Large intestine (tissue), 3 donors: Measurements from ENCODE around the gene CHST7. TPM values are rescaled to one million over a fixed set of nuclear protein-coding genes. Genes with fewer than 3 reads are reported as not detected.

Experiments
- DNase-seq, 2 donors: peaks; one replicate each; pipeline versions ENCODE4 v3.0.0 to v3.0.0-alpha.2; 2013
- H3K27ac ChIP-seq: one replicate; pipeline ENCODE4 v1.5.1; 2013; ENCODE audit warnings: low read length
- H3K27me3 ChIP-seq: 2 replicates; pipeline ENCODE4 v1.6.1; 2013; ENCODE audit warnings: low read length; ENCODE audit not compliant: control insufficient read depth, insufficient read depth
- H3K36me3 ChIP-seq: 2 replicates; pipeline ENCODE4 v1.6.1; 2013; ENCODE audit warnings: low read length; ENCODE audit not compliant: control insufficient read depth, insufficient read depth
- H3K4me1 ChIP-seq: one replicate; pipeline ENCODE4 v1.6.1; 2013; ENCODE audit warnings: low read length; ENCODE audit not compliant: control insufficient read depth, insufficient read depth
- H3K4me3 ChIP-seq: one replicate; pipeline ENCODE4 v1.5.1; 2013; ENCODE audit warnings: low read length
- H3K9me3 ChIP-seq: one replicate; pipeline ENCODE4 v1.6.1; 2013; ENCODE audit warnings: mild to moderate bottlenecking, low read depth, low read length, moderate library complexity; ENCODE audit not compliant: control insufficient read depth
- WGBS: methylation state at CpG from one replicate; pipeline ENCODE4 v1.1.5; 2013; ENCODE audit warnings: low lambda C conversion rate; ENCODE audit not compliant: insufficient coverage; 5-methylcytosine and 5-hydroxymethylcytosine counted together
- polyA plus RNA-seq: library from polyadenylated mRNA; unstranded; fragments of 120-200 nt; gene quantifications from one replicate; pipeline ENCODE4 v1.2.1, GENCODE V29; 2013

Gene CHST7
- polyA plus RNA-seq, 1 donor, result 1.1 TPM

DNA sequence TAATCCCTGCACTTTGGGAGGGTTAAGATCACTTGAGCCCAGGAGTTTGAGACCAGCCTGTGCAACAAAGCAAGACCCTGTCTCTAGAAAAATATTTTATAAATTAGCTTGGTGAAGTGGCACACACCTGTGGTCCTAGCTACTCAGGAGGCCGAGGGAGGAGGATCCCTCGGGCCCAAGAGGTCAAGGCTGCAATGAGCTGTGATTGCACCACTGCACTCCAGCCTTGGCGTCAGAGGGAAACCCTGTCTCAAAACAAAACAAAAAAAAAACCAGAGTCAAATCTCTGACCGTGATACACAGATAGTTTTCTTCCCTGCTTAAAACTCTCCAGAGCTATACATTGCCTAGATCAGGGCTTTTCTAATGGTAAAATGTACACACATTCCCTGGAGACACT, 53.5 kb downstream of the CHST7 start:
- Histone ChIP-seq H3K4me3 (no peak overlapping the region), H3K9me3 (no peaks in the 10 kb centered on the region), H3K36me3 (no peaks in the 10 kb centered on the region), H3K4me1 (no peaks in the 10 kb centered on the region), H3K27ac (no peak overlapping the region), H3K27me3 (no peaks in the 10 kb centered on the region)
- no CpG with 5 or more reads among the region's 4 CpGs for WGBS
- DNase-seq, result no peak

DNA sequence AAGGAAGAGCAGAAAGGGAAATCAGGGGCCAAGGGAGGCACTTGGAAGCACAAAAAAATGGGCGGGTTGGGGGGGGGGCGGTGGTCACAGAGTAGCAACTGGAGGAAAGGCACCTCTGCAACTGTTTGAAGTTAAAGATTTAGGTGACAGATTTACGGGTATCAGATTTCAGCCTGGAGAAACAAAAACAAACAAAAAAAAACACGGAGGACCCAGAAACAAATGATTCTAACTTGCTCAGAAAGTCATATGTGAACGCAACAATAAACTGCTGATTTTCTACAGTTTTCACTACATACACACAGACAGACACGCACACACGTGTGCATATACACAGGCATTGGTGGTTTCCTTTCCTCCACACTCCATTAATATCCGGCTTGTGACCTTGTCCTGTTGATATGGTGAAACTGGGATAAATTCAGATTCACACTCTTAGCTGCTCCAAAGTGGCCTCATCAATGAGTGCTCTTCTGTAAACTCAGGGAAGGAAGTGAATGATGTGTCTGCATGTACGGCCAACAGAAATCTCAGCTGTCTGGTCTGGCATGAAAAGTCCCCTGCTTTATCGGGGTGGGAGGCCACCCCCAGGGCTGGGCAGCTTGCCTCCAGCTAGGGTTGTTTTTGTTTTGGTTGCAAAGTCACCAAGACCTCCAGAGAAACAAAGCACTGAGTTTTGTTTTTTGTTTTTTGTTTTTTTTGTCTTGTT, 54.3 kb downstream of the CHST7 start:
- DNase-seq, result no peak
- Histone ChIP-seq H3K4me1 (no peaks in the 10 kb centered on the region), H3K27ac (no peak overlapping the region), H3K27me3 (no peaks in the 10 kb centered on the region), H3K36me3 (no peaks in the 10 kb centered on the region), H3K9me3 (no peaks in the 10 kb centered on the region), H3K4me3 (no peak overlapping the region)
- 86% methylated on average over 1 of the region's 10 CpGs for WGBS

DNA sequence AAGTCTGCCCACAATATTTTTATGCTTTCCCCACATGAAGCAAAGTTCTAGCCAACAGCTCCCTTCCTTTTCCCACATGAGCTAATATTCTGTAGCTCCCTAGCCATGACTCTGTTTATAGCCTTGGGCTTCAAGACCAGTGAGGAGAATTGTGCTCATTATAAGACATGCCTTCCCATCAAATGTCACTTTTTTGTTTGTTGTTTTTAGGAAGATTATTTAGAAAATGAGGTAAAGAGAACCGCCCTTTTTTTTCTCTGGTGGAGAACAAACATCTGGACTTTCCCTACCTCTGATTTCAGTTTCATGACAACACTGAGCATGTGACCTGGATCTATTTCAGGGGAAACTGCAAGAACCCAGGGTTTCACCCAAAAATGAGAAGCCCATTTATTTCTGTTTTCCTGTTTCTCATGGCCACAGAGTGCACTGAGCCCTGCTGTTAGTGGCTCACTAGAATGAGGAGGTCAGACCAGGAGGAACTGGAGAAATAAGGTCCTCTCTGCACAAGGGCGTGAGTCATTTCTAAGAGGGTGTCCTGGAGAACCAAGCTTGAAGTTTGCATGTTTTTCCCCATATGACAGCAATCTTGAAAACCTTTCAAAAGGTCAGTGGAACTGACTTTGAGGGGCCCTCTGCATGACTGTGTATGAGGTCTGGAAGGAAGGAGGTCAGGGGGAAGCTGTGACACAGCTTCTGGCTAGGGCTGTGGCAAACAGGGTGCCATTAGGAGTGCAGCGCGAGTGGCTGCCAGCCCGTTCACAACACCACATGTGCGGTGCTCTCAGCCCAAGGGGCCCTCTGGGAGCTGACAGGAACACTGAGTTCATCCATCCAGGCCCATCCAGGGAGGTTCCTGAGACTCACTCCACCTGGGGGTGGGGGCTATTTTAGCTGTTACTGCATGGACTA, 55.2 kb downstream of the CHST7 start:
- H3K9me3 ChIP-seq, result no peaks in the 10 kb centered on the region
- WGBS, result no CpG with 5 or more reads among the region's 6 CpGs
- H3K27ac ChIP-seq, result no peak overlapping the region

DNA sequence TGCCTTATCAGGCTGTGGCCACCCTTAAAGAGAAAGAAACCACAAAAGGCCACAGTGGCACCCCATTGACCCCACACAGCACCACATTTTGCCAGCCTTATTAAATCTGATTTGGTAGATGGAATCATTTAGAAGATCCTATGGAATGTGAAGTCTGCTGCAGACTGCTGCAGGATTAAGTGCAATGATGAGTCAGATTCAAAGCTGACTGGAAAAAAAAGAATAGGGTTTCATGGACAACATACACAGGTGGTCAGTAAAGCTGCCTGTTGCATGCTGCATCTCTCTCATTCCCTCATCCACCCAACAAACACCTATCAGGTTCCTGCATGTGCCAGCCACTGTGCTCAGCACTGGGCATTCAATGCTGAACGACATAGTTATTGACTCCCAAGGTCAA, 56.6 kb downstream of the CHST7 start:
- WGBS, result no CpG with 5 or more reads among the region's 1 CpG
- no peaks in the 10 kb centered on the region for H3K27me3 ChIP-seq
- no peak overlapping the region for H3K4me3 ChIP-seq
- no peaks in the 10 kb centered on the region for H3K9me3 ChIP-seq
- no peaks in the 10 kb centered on the region for H3K4me1 ChIP-seq
- no peaks in the 10 kb centered on the region for H3K36me3 ChIP-seq
- no peak for DNase-seq
- no peak overlapping the region for H3K27ac ChIP-seq

More for the DNA sequence above, 55.2 kb downstream of the CHST7 start:
- no peaks in the 10 kb centered on the region for H3K36me3 ChIP-seq
- H3K4me3 ChIP-seq, result no peak overlapping the region
- no peaks in the 10 kb centered on the region for H3K27me3 ChIP-seq
- no peaks in the 10 kb centered on the region for H3K4me1 ChIP-seq
- no peak for DNase-seq

GRCh38 chrX:46634577-46634976, 61.0 kb downstream of the CHST7 start:
- no peaks in the 10 kb centered on the region for H3K36me3 ChIP-seq
- no peaks in the 10 kb centered on the region for H3K27me3 ChIP-seq
- H3K9me3 ChIP-seq, result no peaks in the 10 kb centered on the region
- DNase-seq, result no peak
- H3K4me3 ChIP-seq, result no peak overlapping the region
- no CpG with 5 or more reads among the region's 3 CpGs for WGBS
- H3K4me1 ChIP-seq, result no peaks in the 10 kb centered on the region
- H3K27ac ChIP-seq, result no peak overlapping the region

DNA sequence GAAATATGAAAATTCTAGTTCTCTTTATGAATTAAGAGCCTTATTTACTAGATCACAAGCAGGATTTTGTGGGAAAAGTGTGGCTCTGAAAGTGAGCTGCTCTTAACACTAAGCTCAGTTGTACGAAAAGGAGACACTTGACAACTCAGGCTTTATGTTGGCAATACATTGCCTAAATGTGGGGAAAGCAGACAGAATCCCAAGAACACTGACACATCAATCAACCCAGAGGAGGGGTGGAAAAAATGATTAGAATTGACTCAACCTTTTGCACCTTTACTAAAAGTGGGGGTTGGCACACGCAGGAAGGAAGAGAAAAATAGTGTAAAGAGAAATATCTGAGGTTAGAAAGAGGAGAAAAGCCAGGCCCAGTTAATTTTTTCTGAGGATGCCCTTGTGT, 61.6 kb downstream of the CHST7 start:
- H3K27me3 ChIP-seq, result no peaks in the 10 kb centered on the region
- DNase-seq, result no peak

GRCh38 chrX:46636223-46636622, 62.7 kb downstream of the CHST7 start:
- WGBS, result no CpG with 5 or more reads among the region's 6 CpGs
- no peaks in the 10 kb centered on the region for H3K9me3 ChIP-seq
- no peaks in the 10 kb centered on the region for H3K4me1 ChIP-seq
- H3K4me3 ChIP-seq, result no peak overlapping the region
- no peak overlapping the region for H3K27ac ChIP-seq
- H3K36me3 ChIP-seq, result no peaks in the 10 kb centered on the region
- DNase-seq, result no peak
- no peaks in the 10 kb centered on the region for H3K27me3 ChIP-seq

More for the DNA sequence above, 61.6 kb downstream of the CHST7 start:
- Histone ChIP-seq H3K36me3 (no peaks in the 10 kb centered on the region), H3K4me3 (no peak overlapping the region), H3K27ac (no peak overlapping the region), H3K4me1 (no peaks in the 10 kb centered on the region), H3K9me3 (no peaks in the 10 kb centered on the region)
- no CpG with 5 or more reads among the region's 2 CpGs for WGBS

DNA sequence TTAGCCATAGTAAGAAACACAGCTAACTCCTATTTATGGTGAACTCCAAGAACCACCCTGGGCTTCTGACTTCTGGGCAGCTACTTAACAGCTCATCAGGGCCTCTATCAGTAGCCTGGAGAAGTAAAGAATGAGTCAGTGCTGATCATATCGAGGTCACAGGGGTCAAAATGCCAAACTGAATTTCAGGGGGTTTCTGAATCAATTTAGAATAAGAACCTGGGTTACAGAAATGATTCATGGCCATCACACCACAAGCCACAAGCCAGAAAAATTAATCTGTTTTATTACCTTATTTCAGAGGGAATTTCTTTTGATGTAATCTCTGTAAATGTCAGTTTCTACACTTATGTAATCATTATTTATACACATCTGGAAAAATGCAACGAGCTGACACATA, 64.4 kb downstream of the CHST7 start:
- no CpG with 5 or more reads among the region's 2 CpGs for WGBS
- DNase-seq, result no peak
- no peak overlapping the region for H3K4me3 ChIP-seq

DNA sequence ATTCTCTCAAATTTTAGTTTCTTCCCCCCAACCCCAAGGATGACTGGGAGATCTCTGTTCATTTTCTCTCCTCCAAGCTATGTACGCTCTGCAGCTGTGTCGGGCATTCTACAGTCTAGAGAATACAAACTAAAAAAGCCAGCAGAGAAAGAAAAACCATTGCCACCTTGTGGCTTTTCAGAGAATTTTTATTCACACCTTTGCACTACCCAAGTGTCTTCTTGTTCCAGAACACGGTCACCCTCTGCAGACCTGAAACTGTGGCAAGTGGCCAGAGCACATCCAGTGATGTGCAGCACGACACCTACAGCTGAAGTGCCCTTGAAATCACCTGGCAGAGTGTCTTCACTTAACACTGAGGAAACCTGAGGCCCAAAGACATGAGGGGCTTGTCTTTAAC, 68.6 kb downstream of the CHST7 start:
- H3K4me3 ChIP-seq, result no peak overlapping the region
- WGBS, result no CpG with 5 or more reads among the region's 4 CpGs
- H3K27ac ChIP-seq, result no peak overlapping the region
- H3K36me3 ChIP-seq, result no peaks in the 10 kb centered on the region
- no peaks in the 10 kb centered on the region for H3K9me3 ChIP-seq
- no peaks in the 10 kb centered on the region for H3K4me1 ChIP-seq
- DNase-seq, result no peak
- no peaks in the 10 kb centered on the region for H3K27me3 ChIP-seq

More for the DNA sequence above, 64.4 kb downstream of the CHST7 start:
- Histone ChIP-seq H3K36me3 (no peaks in the 10 kb centered on the region), H3K27me3 (no peaks in the 10 kb centered on the region), H3K27ac (no peak overlapping the region), H3K9me3 (no peaks in the 10 kb centered on the region), H3K4me1 (no peaks in the 10 kb centered on the region)

- 100% methylated on average over 1 of the region's 3 CpGs for WGBS
Observed at GRCh38 chrX:46643636-46644035, 70.1 kb downstream of the CHST7 start.

More at GRCh38 chrX:46643636-46644035, 70.1 kb downstream of the CHST7 start:
- Histone ChIP-seq H3K36me3 (no peaks in the 10 kb centered on the region), H3K27me3 (no peaks in the 10 kb centered on the region), H3K4me3 (no peak overlapping the region), H3K4me1 (no peaks in the 10 kb centered on the region), H3K27ac (no peak overlapping the region), H3K9me3 (no peaks in the 10 kb centered on the region)
- no peak for DNase-seq
